Measurements from ENCODE around the gene NDUFS5. TPM values are rescaled to one million over a fixed set of nuclear protein-coding genes. Genes with fewer than 3 reads are reported as not detected.
"Not testable (repeated sequence)": the region's sequence is repeated elsewhere in the genome, so short reads cannot be mapped to it uniquely, and the experiment has no call there.

NDUFS5 gene
- 194 TPM for total RNA-seq

DNA sequence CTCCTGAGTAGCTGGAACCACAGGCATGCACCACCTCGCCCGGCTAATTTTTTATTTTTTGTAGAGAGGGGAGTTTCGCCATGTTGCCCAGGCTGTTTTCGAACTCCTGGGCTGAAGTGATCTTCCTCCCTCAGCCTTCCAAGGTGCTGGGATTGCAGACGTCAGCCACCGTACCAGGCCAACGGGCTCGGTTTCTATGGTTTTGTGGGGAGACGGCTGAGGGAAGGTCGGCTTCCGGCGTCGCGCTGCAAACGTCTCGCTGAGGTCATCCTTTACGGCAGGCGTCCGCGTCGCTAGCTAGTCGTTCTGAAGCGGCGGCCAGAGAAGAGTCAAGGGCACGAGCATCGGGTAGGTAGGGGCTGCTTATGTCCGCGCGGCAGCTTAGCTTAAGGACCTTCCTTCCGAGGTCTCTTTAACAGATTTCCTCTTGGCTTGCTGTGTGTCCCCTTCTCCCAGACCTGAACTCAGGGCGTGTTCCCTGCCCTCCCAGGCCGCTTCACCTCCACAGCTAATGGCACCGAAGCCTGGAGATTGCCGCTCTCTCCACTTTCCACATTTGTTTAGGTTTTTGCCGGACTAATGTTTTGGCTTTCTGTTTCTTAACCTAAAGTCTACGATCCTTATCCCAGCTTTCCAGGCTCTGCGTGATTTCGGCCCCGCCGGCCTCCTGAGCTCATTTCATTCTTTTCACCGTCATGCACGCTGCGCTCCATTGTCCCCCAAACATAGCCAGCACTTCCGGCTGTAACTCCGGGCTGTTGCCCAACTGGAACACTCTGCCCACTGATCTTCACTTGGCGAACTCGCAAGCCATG is at the start of gene NDUFS5:
NDUFS5 (plus strand) TSS at position 300 of the 815 bp plus-strand sequence. CDS start 2,375 bp downstream, outside the sequence.
- TF ChIP-seq, protein P1, sequence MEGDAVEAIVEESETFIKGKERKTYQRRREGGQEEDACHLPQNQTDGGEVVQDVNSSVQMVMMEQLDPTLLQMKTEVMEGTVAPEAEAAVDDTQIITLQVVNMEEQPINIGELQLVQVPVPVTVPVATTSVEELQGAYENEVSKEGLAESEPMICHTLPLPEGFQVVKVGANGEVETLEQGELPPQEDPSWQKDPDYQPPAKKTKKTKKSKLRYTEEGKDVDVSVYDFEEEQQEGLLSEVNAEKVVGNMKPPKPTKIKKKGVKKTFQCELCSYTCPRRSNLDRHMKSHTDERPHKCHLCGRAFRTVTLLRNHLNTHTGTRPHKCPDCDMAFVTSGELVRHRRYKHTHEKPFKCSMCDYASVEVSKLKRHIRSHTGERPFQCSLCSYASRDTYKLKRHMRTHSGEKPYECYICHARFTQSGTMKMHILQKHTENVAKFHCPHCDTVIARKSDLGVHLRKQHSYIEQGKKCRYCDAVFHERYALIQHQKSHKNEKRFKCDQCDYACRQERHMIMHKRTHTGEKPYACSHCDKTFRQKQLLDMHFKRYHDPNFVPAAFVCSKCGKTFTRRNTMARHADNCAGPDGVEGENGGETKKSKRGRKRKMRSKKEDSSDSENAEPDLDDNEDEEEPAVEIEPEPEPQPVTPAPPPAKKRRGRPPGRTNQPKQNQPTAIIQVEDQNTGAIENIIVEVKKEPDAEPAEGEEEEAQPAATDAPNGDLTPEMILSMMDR (IDR thresholded peaks at IDR 0.05), result no peak
- Histone ChIP-seq H3K27ac (peak within 1 kb of the TSS; percentile 92 to 96), H3K36me3 (peaks cover 29 to 31% of the 10 kb centered on the region in 2 donors), H3K4me3 (peak within 1 kb of the TSS; percentile 64 to 71), H3K9me3 (no peaks in the 10 kb centered on the region), H3K27me3 (no peaks in the 10 kb centered on the region), H3K4me1 (peaks cover 0 to 10% of the 10 kb centered on the region in 2 donors)
- DNase-seq (ENCODE audit: low spot score in 2 of 2), result peak; percentile 39 to 95
- intact Hi-C loops (cut with DNase I), result loop anchor here (2.0 to 10.0 kb wide), 2 partner anchors 35 to 171 kb away; partner anchors contain the start of genes AKIRIN1 and RRAGC

DNA sequence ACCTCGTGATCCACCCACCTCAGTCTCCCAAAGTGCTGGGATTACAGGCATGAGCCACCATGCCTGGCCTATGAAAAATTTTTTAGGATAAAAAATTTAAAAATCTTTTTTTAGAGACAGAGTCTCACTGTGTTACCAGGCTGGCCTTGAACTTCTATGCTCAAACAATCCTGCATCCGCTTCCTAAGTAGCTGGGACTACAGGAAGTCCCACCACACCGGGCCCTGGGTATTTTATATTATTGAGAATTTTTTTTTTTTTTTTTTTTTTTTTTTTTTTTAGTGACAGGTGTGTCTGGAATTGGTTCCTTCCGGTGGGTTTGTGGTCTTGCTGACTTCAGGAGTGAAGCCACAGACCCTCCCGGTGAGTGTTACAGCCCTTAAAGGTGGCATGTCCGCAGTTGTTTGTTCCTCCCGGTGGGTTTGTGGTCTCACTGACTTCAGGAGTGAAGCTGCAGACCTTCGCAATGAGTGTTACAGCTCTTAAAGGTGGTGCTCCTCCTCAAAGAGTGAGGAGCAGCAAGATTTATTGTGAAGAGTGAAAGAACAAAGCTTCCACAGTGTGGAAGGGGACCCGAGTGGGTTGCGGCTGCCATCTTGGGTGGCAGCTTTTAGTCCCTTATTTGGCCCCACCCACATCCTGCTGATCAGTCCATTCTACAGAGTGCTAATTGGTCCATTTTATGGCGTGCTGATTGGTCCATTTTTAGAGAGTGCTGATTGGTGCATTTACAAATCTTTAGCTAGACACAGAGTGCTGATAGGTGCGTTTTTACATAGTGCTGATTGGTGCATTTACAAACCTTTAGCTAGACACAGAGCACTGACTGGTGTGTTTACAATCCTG is 48.5 kb upstream of the NDUFS5 start:
- H3K27ac ChIP-seq; DNase-seq (ENCODE audit: low spot score in 2 of 2); intact Hi-C loops (cut with DNase I): not testable (repeated sequence)

DNA sequence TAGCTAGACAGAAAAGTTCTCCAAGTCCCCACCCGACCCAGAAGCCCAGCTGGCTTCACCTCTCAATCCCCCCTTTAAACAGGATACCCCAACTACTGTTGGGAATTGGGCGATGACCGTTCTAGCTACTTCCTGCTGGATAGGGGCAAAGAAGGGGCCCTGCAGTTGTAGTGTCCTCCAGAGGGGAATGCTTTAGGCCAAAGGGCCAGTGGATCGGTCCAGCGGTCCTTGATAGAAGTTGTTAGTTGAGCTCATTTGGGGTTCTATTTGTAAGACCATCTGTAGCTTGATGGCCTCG is 48.0 kb upstream of the NDUFS5 start:
- H3K27me3 ChIP-seq; H3K36me3 ChIP-seq; H3K9me3 ChIP-seq; H3K4me1 ChIP-seq; H3K4me3 ChIP-seq; intact Hi-C loops (cut with DNase I); H3K27ac ChIP-seq; DNase-seq (ENCODE audit: low spot score in 2 of 2): not testable (repeated sequence)

More for the DNA sequence above, 48.5 kb upstream of the NDUFS5 start:
- H3K27me3 ChIP-seq, H3K4me3 ChIP-seq, H3K9me3 ChIP-seq, H3K36me3 ChIP-seq, H3K4me1 ChIP-seq: not testable (repeated sequence)

DNA sequence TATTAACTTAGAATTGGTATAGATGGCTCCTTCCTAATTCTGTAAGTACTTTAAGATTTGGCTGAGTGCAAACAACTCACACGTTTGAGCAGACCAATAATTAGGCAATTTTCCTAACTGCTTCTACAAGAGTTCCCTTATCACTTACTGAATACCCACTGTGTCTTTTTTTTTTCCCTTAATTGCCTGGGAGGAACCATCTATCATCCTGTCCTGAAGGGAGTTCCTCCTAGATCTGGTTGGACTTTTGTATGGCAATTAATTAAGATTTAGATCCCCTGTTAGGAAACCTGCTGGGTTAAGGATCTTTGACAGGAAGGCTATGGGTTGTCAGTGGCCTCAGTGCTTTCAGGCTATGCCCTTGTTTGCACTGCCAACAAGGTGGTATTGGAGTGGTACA is 46.8 kb upstream of the NDUFS5 start:
- H3K4me3 ChIP-seq; intact Hi-C loops (cut with DNase I); H3K27me3 ChIP-seq; H3K27ac ChIP-seq; H3K4me1 ChIP-seq; DNase-seq (ENCODE audit: low spot score in 2 of 2); H3K9me3 ChIP-seq; H3K36me3 ChIP-seq: not testable (repeated sequence)

DNA sequence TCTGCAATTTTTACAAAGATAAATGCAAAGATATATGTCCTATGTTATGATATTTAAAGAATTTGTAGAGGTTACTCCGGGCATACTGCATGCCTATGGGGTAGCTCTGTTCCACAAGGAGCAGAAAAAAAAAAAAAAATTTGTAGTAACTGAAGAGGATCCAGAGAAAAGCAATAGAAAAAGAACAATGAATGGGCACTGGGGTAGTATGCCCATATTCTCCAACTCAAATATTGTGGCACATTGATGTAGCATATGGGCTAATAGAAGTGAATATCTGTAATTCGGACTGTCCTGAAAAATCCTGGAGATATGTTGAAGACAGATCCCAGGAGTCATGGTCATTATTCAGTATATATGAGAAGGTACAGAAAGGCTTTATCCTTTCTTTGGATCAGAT is 36.2 kb upstream of the NDUFS5 start:
- H3K27ac ChIP-seq, result peak overlapping the region in 1 of 2 donors; percentile 89
- TF ChIP-seq, protein P1 (IDR thresholded peaks at IDR 0.05), result no peak
- H3K27me3 ChIP-seq, result no peaks in the 10 kb centered on the region
- DNase-seq (ENCODE audit: low spot score in 2 of 2), result no peak
- no peaks in the 10 kb centered on the region for H3K36me3 ChIP-seq
- H3K4me1 ChIP-seq, result peaks cover 0 to 3% of the 10 kb centered on the region in 2 donors
- no peak overlapping the region for H3K4me3 ChIP-seq
- H3K9me3 ChIP-seq, result no peaks in the 10 kb centered on the region
- intact Hi-C loops (cut with DNase I), result loop anchor here (2.0 to 5.0 kb wide), 2 partner anchors 37 to 118 kb away; partner anchors contain the start of genes MYCBP and NDUFS5

DNA sequence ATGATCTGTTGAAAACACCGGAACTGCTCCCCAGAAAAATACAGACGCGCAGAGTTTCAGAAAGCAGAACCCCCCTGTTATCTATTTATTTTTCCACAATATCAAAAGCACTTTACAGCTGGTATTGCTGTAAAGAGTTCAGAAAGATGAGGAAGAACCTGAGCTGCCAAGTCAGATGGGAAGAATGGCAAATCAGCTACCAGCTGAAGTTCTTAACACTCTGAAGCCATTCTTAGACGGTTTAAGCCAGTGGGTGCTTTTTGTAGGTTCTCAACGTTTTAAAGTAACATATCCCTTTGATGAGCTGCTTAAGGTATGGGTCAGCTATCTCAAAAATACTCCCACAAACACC is 35.8 kb upstream of the NDUFS5 start:
- DNase-seq (ENCODE audit: low spot score in 2 of 2), result no peak
- TF ChIP-seq, protein P1 (IDR thresholded peaks at IDR 0.05), result no peak
- no peaks in the 10 kb centered on the region for H3K36me3 ChIP-seq
- peak overlapping the region; percentile 88 to 89 for H3K27ac ChIP-seq
- no peaks in the 10 kb centered on the region for H3K9me3 ChIP-seq
- H3K4me3 ChIP-seq, result peak overlapping the region; percentile 82
- H3K27me3 ChIP-seq, result no peaks in the 10 kb centered on the region
- H3K4me1 ChIP-seq, result peaks cover 0 to 3% of the 10 kb centered on the region in 2 donors
- intact Hi-C loops (cut with DNase I), result loop anchor here (2.0 to 5.0 kb wide), 2 partner anchors 36 to 118 kb away; partner anchors contain the start of genes MYCBP and NDUFS5

Data from ascending aorta (tissue), 2 donors.